ENCODE results near the gene ARAP2.

- TF ChIP-seq POLR2AphosphoS2 (IDR thresholded peaks at IDR 0.05; ENCODE audit: low read length): no peak
- TF ChIP-seq CREB3 (tag; conservative IDR thresholded peaks at IDR 0.05; ENCODE audit: low read depth): no peak
- no peak for TF ChIP-seq GABPA (tag; conservative IDR thresholded peaks at IDR 0.05; ENCODE audit: low read depth)
- TF ChIP-seq XRCC5 (IDR thresholded peaks at IDR 0.05; ENCODE audit: low read depth, low read length): no peak
- no peak for TF ChIP-seq MTA1 (IDR thresholded peaks at IDR 0.05; ENCODE audit: borderline replicate concordance)
- no peak for TF ChIP-seq CTCF (IDR thresholded peaks at IDR 0.05 in 2 of 3, conservative IDR thresholded peaks at IDR 0.05 in 1 of 3; ENCODE audit: insufficient read depth in 2 of 3, low read depth in 1 of 3, low read length in 3 of 3)
- TF ChIP-seq HDGF (IDR thresholded peaks at IDR 0.05): no peak
- TF ChIP-seq SFPQ (IDR thresholded peaks at IDR 0.05; ENCODE audit: low read depth, low read length): no peak
- TF ChIP-seq HCFC1 (IDR thresholded peaks at IDR 0.05; ENCODE audit: low read depth, low read length): no peak
- TF ChIP-seq CEBPB (tag; IDR thresholded peaks at IDR 0.05): peak; percentile 39; the same call in 1 of the 2 replicates
- TF ChIP-seq ZNF639 (CRISPR knock-in tag; conservative IDR thresholded peaks at IDR 0.05 in 1 of 2, IDR thresholded peaks at IDR 0.05 in 1 of 2): no peak
- TF ChIP-seq ZEB2 (IDR thresholded peaks at IDR 0.05): no peak
- no peak for TF ChIP-seq POLR2A (conservative IDR thresholded peaks at IDR 0.05)
Observed at GRCh38 chr4:36128689-36129088, 115.6 kb downstream of the ARAP2 start.
